Effector memory CD4-positive, alpha-beta T cell (primary cell): Measurements from ENCODE around the gene AP5B1.

ENCODE experiments used
- DNase-seq, 3 donors: peaks; one replicate each; pipeline ENCODE4 v3.0.0-alpha.2; 2020
- H3K27ac ChIP-seq: 2 replicates; pipeline ENCODE4 v1.7.0; 2013; ENCODE audit warnings: mild to moderate bottlenecking, low read length, moderate library complexity; ENCODE audit not compliant: insufficient read depth, poor library complexity, severe bottlenecking
- H3K27me3 ChIP-seq: replicated peaks from 2 replicates; pipeline ENCODE4 v1.7.0; 2013; ENCODE audit warnings: mild to moderate bottlenecking, low read length; ENCODE audit not compliant: insufficient read depth, control insufficient read depth, poor library complexity, severe bottlenecking
- H3K36me3 ChIP-seq: 2 replicates; pipeline ENCODE4 v1.7.0; 2013; ENCODE audit warnings: mild to moderate bottlenecking, low read length, moderate library complexity; ENCODE audit not compliant: control insufficient read depth, insufficient read depth
- H3K4me1 ChIP-seq: 2 replicates; pipeline ENCODE4 v1.7.0; 2013; ENCODE audit warnings: low read length, mild to moderate bottlenecking; ENCODE audit not compliant: control insufficient read depth, insufficient read depth, poor library complexity, severe bottlenecking
- H3K4me3 ChIP-seq: 2 replicates; pipeline ENCODE4 v1.7.0; 2013; ENCODE audit warnings: low read length, low read depth, mild to moderate bottlenecking; ENCODE audit not compliant: insufficient read depth, poor library complexity, severe bottlenecking
- H3K9me3 ChIP-seq: 2 replicates; pipeline ENCODE4 v1.7.0; 2013; ENCODE audit warnings: mild to moderate bottlenecking, low read length, moderate library complexity; ENCODE audit not compliant: control insufficient read depth

AP5B1 gene

DNA sequence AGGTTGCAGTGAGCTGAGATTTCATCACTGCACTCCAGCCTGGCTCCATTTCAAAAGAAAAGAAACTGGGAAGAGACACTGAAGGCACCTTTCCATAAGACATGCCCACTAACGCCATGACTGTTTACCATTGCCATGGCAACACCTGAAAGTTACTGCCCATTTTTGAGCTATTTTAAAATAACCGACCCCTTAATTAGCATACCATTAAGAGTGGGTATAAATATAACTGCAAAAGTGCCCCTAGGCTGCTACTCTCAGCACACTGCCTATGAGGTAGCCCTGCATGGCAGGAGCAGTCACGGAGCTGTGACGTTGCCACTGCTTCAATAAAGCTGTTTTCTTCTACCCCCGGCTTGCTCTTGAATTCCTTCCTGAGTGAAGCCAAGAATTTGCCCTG, 50.3 kb downstream of the AP5B1 start:
- Histone ChIP-seq H3K4me1 (no peaks in the 10 kb centered on the region), H3K36me3 (no peaks in the 10 kb centered on the region), H3K4me3 (no peak overlapping the region), H3K27ac (no peak overlapping the region), H3K27me3 (no peaks in the 10 kb centered on the region), H3K9me3 (no peaks in the 10 kb centered on the region)
- no peak for DNase-seq

DNA sequence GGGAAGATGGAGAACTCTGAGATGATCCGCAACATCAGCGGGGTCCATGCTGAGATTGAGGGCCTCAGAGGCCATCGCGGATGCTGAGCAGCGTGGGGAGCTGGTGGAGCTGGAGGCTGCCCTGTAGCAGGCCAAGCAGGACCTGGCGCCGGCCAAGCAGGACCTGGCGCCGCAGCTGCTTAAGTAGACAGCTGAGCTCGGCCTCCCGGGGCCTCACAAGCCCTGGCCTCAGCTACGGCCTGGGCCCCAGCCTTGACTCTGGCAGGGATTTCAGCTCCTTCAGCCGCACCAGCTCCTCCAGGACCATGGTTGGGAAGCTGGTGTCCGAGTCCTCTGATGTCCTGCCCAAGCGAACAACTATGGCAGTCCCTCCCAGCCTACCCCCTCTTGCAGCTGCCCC, 52.9 kb downstream of the AP5B1 start:
- Histone ChIP-seq H3K9me3 (no peaks in the 10 kb centered on the region), H3K27ac (no peak overlapping the region), H3K36me3 (no peaks in the 10 kb centered on the region), H3K27me3 (no peaks in the 10 kb centered on the region), H3K4me1 (no peaks in the 10 kb centered on the region), H3K4me3 (no peak overlapping the region)
- no peak for DNase-seq

DNA sequence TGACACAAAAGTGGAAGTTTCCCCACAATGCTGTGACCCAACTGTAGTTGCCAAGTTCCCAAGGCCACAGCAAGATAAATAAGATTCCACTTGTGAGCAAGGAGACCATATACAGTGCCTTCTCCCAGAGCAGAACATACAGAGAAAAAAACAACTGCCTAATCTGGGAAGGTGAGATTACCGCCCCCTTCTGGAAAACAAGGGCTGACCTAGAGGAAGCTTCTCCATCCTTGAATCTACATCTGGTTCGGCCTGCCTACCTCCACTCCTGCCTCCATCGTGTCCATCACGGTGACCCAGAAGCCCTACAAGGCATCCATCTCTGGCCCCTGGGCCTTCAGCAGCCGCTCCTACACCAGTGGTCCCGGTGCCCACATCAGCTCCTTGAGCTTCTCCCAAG, 54.1 kb downstream of the AP5B1 start:
- H3K9me3 ChIP-seq: no peaks in the 10 kb centered on the region
- H3K4me3 ChIP-seq: no peak overlapping the region
- no peaks in the 10 kb centered on the region for H3K27me3 ChIP-seq
- H3K27ac ChIP-seq: no peak overlapping the region
- DNase-seq: no peak
- no peaks in the 10 kb centered on the region for H3K36me3 ChIP-seq
- no peaks in the 10 kb centered on the region for H3K4me1 ChIP-seq
